Body of pancreas (tissue), 4 donors: ENCODE data around the gene DEFB132. TPM values are rescaled to one million over a fixed set of nuclear protein-coding genes. Genes with fewer than 3 reads are reported as not detected.
"Not testable (repeated sequence)": the region's sequence is repeated elsewhere in the genome, so short reads cannot be mapped to it uniquely, and the experiment has no call there.

Experiments used
- ATAC-seq: fragments of 150-250 bp; one replicate; pipeline ENCODE4 v1.9.1; 2016
- DNase-seq, 4 donors: peaks; one replicate each; pipeline ENCODE4 v3.0.0-alpha.2; 2019
- H3K27ac ChIP-seq, 4 donors: fragments of 200-600 bp; sonication (generic); 1 replicate in 3 of 4; 2 replicates in 1 of 4; pipeline versions ENCODE4 v1.5.1 to v1.6.1; 2016 to 2019; ENCODE audit warnings: mild to moderate bottlenecking in 1 of 4, mixed read lengths in 1 of 4, moderate library complexity in 1 of 4
- H3K27me3 ChIP-seq, 2 donors: fragments of 200-600 bp; sonication (generic); one replicate each; pipeline ENCODE4 v1.6.0; 2016; ENCODE audit warnings: mild to moderate bottlenecking in 1 of 2
- H3K36me3 ChIP-seq, 2 donors: fragments of 200-600 bp; sonication (generic); replicated peaks in 1 of 2; 2 replicates each; pipeline ENCODE4 v1.5.1; 2016; ENCODE audit warnings: low read depth in 2 of 2; ENCODE audit not compliant: insufficient read depth in 1 of 2
- H3K4me1 ChIP-seq: fragments of 200-600 bp; sonication (generic); one replicate; pipeline ENCODE4 v1.6.0; 2016
- H3K4me3 ChIP-seq, 2 donors: fragments of 200-600 bp; sonication (generic); 1 replicate in 1 of 2; 2 replicates in 1 of 2; pipeline ENCODE4 v1.5.1; 2016 to 2019
- H3K9me3 ChIP-seq, 3 donors: fragments of 200-600 bp; sonication (generic); 1 replicate in 2 of 3; 2 replicates in 1 of 3; pipeline ENCODE4 v1.5.1; 2016
- CTCF ChIP-seq, 7 experiments: fragments of 450-650 bp in 4 of 7; fragments of 200-600 bp in 3 of 7; sonication (generic) in 3 of 7; IDR thresholded peaks; one replicate each; pipeline ENCODE4 v1.5.1; 2016 to 2019; ENCODE audit warnings: antibody characterized with exemption in 7 of 7
- POLR2A ChIP-seq, 3 donors: fragments of 450-650 bp; IDR thresholded peaks; one replicate each; pipeline ENCODE4 v1.6.1; 2016; ENCODE audit warnings: antibody characterized with exemption in 3 of 3, mild to moderate bottlenecking in 2 of 3
- WGBS, 2 donors: methylation state at CpG; one replicate each; pipeline ENCODE4 v1.1.5; 2017; 5-methylcytosine and 5-hydroxymethylcytosine counted together
- intact Hi-C: fragments of 100-400 bp; cut with DNase I; formaldehyde crosslinking; loops from one replicate; pipeline ENCODE4 v1.15.1; 2023
- total RNA-seq, 2 donors: library from RNA; depleted of rRNA; stranded (reverse); fragments of >200 nt; gene quantifications; one replicate each; pipeline ENCODE4 v1.1.0, GENCODE V29; 2016

DEFB132 gene
- total RNA-seq, 2 donors from 2014 or later: not detected

GRCh38 chr20:215796-216195 lies 41.7 kb upstream of the DEFB132 start:
- TF ChIP-seq POLR2A (IDR thresholded peaks at IDR 0.05) (no peak), CTCF (IDR thresholded peaks at IDR 0.05) (no peak)

DNA sequence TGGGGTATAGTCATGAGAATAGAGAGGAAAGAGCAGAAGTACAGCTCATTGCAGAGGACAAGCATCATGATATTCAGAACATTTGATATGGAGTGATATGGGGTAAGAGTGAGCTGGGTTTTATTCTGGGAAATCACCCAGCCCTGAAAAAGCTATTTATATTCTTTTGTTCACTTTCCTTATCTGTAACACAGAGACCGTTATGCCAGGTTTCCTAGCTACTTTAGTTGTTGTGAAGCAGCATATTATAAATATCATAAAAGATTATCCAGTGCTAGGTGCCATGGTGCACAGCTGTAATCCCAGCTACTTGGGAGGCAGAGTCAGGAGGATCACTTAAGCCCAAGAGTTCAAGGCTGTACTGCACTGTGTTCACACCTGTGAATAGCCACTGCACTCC lies 40.3 kb upstream of the DEFB132 start:
- Histone ChIP-seq H3K27me3 (peaks cover 0 to 12% of the 10 kb centered on the region in 2 donors), H3K4me3 (no peak overlapping the region), H3K4me1 (no peaks in the 10 kb centered on the region), H3K9me3 (no peaks in the 10 kb centered on the region), H3K36me3 (no peaks in the 10 kb centered on the region), H3K27ac (no peak overlapping the region)
- DNase-seq (no peak), ATAC-seq (no peak)
- TF ChIP-seq POLR2A (IDR thresholded peaks at IDR 0.05) (no peak), CTCF (IDR thresholded peaks at IDR 0.05) (no peak)
- 38 to 40% methylated on average over 1 of the region's 1 CpG for WGBS, 2 donors
- intact Hi-C loops: no loop called here

More at GRCh38 chr20:215796-216195, 41.7 kb upstream of the DEFB132 start:
- intact Hi-C loops: no loop called here
- WGBS, 2 donors: 63 to 80% methylated on average over 1 of the region's 1 CpG
- no peaks in the 10 kb centered on the region for H3K4me1 ChIP-seq
- no peaks in the 10 kb centered on the region for H3K36me3 ChIP-seq
- H3K27me3 ChIP-seq: peaks cover 0 to 12% of the 10 kb centered on the region in 2 donors
- H3K4me3 ChIP-seq: no peak overlapping the region
- H3K27ac ChIP-seq: no peak overlapping the region
- DNase-seq (no peak), ATAC-seq (no peak)
- no peaks in the 10 kb centered on the region for H3K9me3 ChIP-seq

GRCh38 chr20:219290-220115 lies 38.0 kb upstream of the DEFB132 start:
- H3K4me1 ChIP-seq: no peaks in the 10 kb centered on the region
- no peaks in the 10 kb centered on the region for H3K36me3 ChIP-seq
- peaks cover 0 to 12% of the 10 kb centered on the region in 2 donors for H3K27me3 ChIP-seq
- no peaks in the 10 kb centered on the region for H3K9me3 ChIP-seq
- DNase-seq (peak in 1 of 4 donors; percentile 2), ATAC-seq (no peak)
- TF ChIP-seq POLR2A (IDR thresholded peaks at IDR 0.05) (no peak), CTCF (IDR thresholded peaks at IDR 0.05) (peak in 4 of 7 experiments; percentile 20 to 24 (median 22))
- intact Hi-C loops: no loop called here
- H3K27ac ChIP-seq: no peak overlapping the region
- WGBS, 2 donors: 0 to 4% methylated on average over 1 of the region's 1 CpG
- no peak overlapping the region for H3K4me3 ChIP-seq

GRCh38 chr20:221258-221830 lies 36.2 kb upstream of the DEFB132 start:
- Histone ChIP-seq H3K4me1 (no peaks in the 10 kb centered on the region), H3K27ac (no peak overlapping the region), H3K4me3 (no peak overlapping the region), H3K27me3 (peaks cover 0 to 12% of the 10 kb centered on the region in 2 donors), H3K9me3 (no peaks in the 10 kb centered on the region), H3K36me3 (no peaks in the 10 kb centered on the region)
- TF ChIP-seq POLR2A (IDR thresholded peaks at IDR 0.05): no peak
- TF ChIP-seq CTCF (IDR thresholded peaks at IDR 0.05): no peak
- ATAC-seq (no peak), DNase-seq (no peak)
- intact Hi-C loops: no loop called here
- WGBS, 2 donors: 28 to 57% methylated on average over 1 of the region's 1 CpG

DNA sequence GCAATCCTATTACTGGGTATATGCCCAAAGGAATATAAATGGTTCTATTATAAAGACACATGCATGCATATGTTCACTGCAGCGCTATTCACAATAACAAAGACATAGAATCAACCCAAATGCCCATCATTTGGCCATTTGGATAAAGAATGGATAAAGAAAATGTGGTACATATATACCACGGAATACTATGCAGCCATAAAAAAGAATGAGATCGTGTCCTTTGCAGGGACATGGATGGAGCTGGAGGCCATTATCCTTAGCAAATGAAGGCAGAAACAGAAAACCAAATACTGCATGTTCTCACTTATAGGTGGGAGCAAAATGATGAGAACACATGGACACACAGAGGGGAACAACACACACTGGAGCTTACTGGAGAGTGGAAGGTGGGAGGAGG lies 31.6 kb upstream of the DEFB132 start:
- H3K4me3 ChIP-seq, H3K27ac ChIP-seq, H3K4me1 ChIP-seq, ATAC-seq, intact Hi-C loops, DNase-seq, H3K27me3 ChIP-seq, H3K9me3 ChIP-seq, H3K36me3 ChIP-seq: not testable (repeated sequence)
- 74 to 75% methylated on average over 3 of the region's 3 CpGs for WGBS, 2 donors
